Measurements from ENCODE around the gene C7orf33. TPM values are rescaled to one million over a fixed set of nuclear protein-coding genes. Genes with fewer than 3 reads are reported as not detected.

Gene C7orf33
- total RNA-seq, 1 experiment from 2014 or later, result not detected

DNA sequence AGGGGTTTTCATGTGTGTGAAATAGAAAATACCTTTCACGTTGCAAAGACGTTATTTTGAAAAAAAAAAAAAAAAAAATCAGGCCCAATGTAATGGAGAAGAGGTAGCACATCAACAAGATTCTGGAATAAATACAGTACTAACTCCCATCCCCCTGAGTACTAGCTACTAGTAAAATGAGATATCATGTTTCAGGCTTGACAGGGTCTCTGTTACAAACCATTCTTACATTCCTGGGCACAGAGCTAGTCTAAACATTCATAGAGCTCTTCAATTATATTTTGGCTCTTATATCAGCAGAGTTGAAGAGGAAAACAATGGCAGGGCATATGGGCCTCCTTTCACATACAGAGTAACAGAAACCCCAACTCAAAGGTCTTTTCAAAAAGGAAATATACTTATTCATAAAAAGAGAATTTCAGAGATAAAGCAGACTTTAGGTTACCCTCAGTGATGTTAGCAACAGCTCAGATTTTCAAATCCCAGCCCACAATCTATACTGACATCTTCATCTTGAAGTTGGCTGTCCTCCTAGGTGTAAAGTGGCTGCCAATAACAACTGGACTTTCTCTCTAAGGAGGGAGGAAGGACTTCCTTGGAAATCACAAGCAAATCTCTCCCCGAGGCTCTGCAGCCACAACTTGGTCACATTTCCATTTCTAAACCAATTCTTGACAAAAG, 18.6 kb downstream of the C7orf33 start:
- ChIA-PET CTCF (interaction anchor here (0.5 kb wide), 1 partner anchor 354 kb away, joined by 4 read pairs; no protein-coding TSS in a partner anchor), POLR2A (no interaction called here)
- peaks cover 18% of the 10 kb centered on the region for H3K27me3 ChIP-seq (ENCODE audit: control insufficient read depth, insufficient read depth, low read length)
- ATAC-seq, result no peak
- no peak for TF ChIP-seq TCF7L2 (IDR thresholded peaks at IDR 0.05; ENCODE audit: low read depth, low read length)
- TF ChIP-seq, protein P1, sequence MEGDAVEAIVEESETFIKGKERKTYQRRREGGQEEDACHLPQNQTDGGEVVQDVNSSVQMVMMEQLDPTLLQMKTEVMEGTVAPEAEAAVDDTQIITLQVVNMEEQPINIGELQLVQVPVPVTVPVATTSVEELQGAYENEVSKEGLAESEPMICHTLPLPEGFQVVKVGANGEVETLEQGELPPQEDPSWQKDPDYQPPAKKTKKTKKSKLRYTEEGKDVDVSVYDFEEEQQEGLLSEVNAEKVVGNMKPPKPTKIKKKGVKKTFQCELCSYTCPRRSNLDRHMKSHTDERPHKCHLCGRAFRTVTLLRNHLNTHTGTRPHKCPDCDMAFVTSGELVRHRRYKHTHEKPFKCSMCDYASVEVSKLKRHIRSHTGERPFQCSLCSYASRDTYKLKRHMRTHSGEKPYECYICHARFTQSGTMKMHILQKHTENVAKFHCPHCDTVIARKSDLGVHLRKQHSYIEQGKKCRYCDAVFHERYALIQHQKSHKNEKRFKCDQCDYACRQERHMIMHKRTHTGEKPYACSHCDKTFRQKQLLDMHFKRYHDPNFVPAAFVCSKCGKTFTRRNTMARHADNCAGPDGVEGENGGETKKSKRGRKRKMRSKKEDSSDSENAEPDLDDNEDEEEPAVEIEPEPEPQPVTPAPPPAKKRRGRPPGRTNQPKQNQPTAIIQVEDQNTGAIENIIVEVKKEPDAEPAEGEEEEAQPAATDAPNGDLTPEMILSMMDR (IDR thresholded peaks at IDR 0.05), result no peak
- TF ChIP-seq, protein P2, sequence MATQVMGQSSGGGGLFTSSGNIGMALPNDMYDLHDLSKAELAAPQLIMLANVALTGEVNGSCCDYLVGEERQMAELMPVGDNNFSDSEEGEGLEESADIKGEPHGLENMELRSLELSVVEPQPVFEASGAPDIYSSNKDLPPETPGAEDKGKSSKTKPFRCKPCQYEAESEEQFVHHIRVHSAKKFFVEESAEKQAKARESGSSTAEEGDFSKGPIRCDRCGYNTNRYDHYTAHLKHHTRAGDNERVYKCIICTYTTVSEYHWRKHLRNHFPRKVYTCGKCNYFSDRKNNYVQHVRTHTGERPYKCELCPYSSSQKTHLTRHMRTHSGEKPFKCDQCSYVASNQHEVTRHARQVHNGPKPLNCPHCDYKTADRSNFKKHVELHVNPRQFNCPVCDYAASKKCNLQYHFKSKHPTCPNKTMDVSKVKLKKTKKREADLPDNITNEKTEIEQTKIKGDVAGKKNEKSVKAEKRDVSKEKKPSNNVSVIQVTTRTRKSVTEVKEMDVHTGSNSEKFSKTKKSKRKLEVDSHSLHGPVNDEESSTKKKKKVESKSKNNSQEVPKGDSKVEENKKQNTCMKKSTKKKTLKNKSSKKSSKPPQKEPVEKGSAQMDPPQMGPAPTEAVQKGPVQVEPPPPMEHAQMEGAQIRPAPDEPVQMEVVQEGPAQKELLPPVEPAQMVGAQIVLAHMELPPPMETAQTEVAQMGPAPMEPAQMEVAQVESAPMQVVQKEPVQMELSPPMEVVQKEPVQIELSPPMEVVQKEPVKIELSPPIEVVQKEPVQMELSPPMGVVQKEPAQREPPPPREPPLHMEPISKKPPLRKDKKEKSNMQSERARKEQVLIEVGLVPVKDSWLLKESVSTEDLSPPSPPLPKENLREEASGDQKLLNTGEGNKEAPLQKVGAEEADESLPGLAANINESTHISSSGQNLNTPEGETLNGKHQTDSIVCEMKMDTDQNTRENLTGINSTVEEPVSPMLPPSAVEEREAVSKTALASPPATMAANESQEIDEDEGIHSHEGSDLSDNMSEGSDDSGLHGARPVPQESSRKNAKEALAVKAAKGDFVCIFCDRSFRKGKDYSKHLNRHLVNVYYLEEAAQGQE (IDR thresholded peaks at IDR 0.05; ENCODE audit: insufficient read depth in 1 of 2, low read depth in 2 of 2, low read length in 1 of 2), result no peak
- TF ChIP-seq SIN3A (IDR thresholded peaks at IDR 0.05; ENCODE audit: borderline replicate concordance, insufficient read depth, low read depth, low read length), result no peak
- no peak for TF ChIP-seq POLR2AphosphoS5 (IDR thresholded peaks at IDR 0.05; ENCODE audit: low read depth, low read length)
- H3K27ac ChIP-seq (ENCODE audit: low read length), result no peak overlapping the region
- in situ Hi-C loops (cut with HindIII; ENCODE audit: low pct_unique_long_range_greater_than_20kb, low sequenced_read_pairs) (no loop called here), intact Hi-C loops (cut with micrococcal nuclease; ENCODE audit: unreplicated experiment) (no loop called here)
- no TSS peak for BruUV-seq (replicated peaks)
- no peaks in the 10 kb centered on the region for H3K9me3 ChIP-seq (ENCODE audit: control insufficient read depth, insufficient read depth, low read depth, low read length)
- H3K4me3 ChIP-seq (ENCODE audit: low read depth in 2 of 2, low read length in 2 of 2), result no peak overlapping the region
- H3K4me1 ChIP-seq (ENCODE audit: control insufficient read depth, insufficient read depth, low read length), result no peaks in the 10 kb centered on the region
- no peaks in the 10 kb centered on the region for H3K36me3 ChIP-seq (ENCODE audit: control insufficient read depth, insufficient read depth, low read length)
- DNase-seq (ENCODE audit: low read depth, low spot score), result no peak

DNA sequence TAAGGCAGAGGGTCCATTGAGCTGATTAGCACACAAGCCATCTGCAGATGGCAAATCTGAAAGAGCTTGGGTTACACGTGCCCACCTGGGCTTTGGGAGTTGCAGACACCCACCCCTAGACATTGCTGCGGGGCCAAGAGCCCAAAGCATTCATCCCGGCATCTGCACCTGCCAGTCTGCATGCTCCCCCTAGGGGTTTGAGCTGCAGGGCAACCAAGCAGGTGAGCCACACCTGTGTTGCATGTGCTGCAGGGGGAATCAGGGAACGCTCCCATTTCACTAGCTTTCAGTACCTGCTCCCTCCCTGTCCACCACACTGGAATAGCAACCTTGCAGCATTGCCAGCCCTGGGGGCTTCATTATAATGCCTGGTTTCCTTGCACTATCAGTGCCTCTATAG, 21.1 kb downstream of the C7orf33 start:
- no peaks in the 10 kb centered on the region for H3K36me3 ChIP-seq (ENCODE audit: control insufficient read depth, insufficient read depth, low read length)
- peaks cover 24% of the 10 kb centered on the region for H3K27me3 ChIP-seq (ENCODE audit: control insufficient read depth, insufficient read depth, low read length)
- H3K4me1 ChIP-seq (ENCODE audit: control insufficient read depth, insufficient read depth, low read length), result no peaks in the 10 kb centered on the region
- ATAC-seq (no peak), DNase-seq (ENCODE audit: low read depth, low spot score) (no peak)
- ChIA-PET CTCF (no interaction called here), POLR2A (no interaction called here)
- in situ Hi-C loops (cut with HindIII; ENCODE audit: low pct_unique_long_range_greater_than_20kb, low sequenced_read_pairs), result no loop called here
- no peak overlapping the region for H3K27ac ChIP-seq (ENCODE audit: low read length)
- intact Hi-C loops (cut with micrococcal nuclease; ENCODE audit: unreplicated experiment), result no loop called here
- H3K4me3 ChIP-seq (ENCODE audit: low read depth in 2 of 2, low read length in 2 of 2), result no peak overlapping the region
- H3K9me3 ChIP-seq (ENCODE audit: control insufficient read depth, insufficient read depth, low read depth, low read length), result no peaks in the 10 kb centered on the region
- BruUV-seq (replicated peaks), result no TSS peak
- TF ChIP-seq, protein P1 (IDR thresholded peaks at IDR 0.05), result no peak
- TF ChIP-seq SIN3A (IDR thresholded peaks at IDR 0.05; ENCODE audit: borderline replicate concordance, insufficient read depth, low read depth, low read length) (no peak), POLR2AphosphoS5 (IDR thresholded peaks at IDR 0.05; ENCODE audit: low read depth, low read length) (no peak), TCF7L2 (IDR thresholded peaks at IDR 0.05; ENCODE audit: low read depth, low read length) (no peak)
- TF ChIP-seq, protein P2 (IDR thresholded peaks at IDR 0.05; ENCODE audit: insufficient read depth in 1 of 2, low read depth in 2 of 2, low read length in 1 of 2), result no peak

Data from Panc1 (cell line).